Measurements from ENCODE around the gene ATP11C.
A peak's percentile ranks its signal among the peaks of the same experiment; 100 is the strongest.
"Not testable (repeated sequence)": the region's sequence is repeated elsewhere in the genome, so short reads cannot be mapped to it uniquely, and the experiment has no call there.

The ATP11C gene

DNA sequence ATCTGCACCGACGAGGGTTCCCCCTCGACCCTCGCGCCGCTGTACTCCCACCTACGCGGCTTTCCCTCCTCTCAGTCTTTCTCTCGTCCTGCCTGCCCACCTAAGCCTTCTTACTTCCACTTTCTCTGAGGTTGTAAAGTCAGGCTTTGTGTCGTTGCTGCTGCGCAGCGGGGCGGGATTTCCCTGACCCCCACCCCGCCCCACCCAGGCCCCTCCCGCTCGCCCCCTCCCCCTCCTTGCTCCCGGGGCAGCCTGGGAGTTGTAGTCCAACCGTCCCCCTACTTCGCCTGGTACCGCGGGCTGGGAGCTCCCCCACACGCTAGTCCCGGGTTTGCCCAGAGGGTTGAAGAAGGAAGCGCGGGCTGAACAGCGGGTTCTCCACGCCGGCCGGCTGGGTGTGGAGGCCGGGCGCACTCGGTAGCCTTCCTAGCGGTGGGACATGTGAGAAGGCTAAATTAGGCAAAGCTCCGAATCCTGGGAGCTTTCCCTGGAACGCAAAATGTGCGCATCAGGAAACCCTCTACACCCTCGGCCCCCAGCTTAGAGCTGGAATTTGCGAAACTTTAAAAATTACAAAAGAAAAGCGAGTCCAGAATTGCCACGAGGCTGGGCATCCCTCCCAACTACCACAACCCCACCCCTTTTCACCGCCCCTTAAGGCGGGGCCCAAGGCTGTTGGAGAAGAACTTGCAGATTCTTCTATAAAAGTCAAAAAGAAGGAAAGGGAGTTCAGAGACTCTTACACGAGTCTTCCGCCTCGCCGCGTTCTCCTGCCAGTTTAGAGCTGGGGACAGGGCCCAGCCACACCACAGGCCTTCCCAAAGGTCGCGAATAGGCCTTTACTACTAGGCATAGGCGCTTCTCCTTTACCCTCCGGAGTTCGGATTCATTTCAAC is at the start of gene ATP11C:
Gene ATP11C (minus strand): TSS at position 153 of the 896 bp plus-strand sequence. CDS start 1,011 bp downstream, outside the sequence.
- DNase-seq = peak; percentile 93

DNA sequence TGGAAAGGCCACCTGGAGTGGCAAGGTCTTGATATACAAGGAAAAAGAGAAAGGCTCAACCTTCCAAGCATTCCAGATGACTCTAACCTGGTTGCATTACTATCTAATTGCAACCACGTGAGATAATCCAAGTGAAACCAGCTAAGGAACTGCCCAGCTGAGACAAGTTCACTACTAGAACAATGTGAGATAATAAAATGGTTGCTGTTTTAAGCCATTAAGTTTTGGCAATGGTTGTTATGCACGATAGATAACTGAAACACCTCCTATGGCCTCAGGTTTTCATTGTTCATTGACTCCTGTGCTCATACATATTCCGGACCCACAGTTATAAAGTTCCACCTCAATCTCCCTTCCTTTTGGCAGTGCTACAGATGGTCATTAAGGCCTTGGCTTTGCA is 41.6 kb upstream of the ATP11C start:
- no peak for DNase-seq

DNA sequence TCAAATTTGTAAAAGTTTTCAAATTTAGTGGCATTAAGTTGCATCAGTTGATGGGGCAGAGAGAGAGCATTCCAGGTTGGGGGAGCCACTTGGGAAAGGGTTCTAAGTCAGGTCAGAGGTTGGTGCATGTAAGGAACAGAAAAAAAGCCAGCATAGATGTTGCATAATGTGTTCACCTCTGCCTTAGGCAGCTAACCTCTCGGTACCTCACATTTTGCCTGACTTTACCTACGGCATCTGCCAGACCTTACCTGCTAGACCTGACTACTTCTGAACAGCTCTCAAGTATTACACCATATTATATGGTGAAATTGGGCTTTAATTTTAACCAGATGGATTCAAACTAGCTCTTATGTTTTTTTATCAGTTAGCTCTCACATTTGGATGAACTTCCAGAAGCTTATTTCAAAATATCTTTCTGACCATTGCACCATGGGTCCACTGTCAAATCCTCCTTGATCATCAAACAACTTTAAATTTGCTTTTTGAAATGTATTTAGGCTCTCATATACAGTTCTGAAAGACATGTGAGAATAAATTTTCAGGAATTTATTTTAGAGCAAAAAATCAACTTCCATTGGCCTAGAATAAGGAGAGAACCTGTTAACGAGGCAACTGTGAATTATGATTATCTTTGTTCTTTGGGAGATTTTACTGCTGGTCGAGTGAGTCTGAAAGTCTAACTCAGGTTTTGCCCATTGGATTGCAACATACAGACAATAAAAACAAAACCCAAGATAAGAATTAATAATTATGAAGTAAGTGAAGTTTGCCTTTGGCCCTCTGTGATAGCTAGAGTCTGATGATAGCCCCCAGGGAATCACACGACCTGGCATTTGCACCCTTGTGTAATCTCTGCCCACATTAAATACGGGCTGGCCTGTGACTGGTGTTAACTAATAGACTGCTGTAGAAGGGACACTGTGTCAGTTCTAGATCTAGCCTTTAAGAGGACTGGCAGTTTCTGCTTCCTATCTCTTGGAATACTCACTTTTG is 40.1 kb upstream of the ATP11C start:
- no peak for DNase-seq

DNA sequence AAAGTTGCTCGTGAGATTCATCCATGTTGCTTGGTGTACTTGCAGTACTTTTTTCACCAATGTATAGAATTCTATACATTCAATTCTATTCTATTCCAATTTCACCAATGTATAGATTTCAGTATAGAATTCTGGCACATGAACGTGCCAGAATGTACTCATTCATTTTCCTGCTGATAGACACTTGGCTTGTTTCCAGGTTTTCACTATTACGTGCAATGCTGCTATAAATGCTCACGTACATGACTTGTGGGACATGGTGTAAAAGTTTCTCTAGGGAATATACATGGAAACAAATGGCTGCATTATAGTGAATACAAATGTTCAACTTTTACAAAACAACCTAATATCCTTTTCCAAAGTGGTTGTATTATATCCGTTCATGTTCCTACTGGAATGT is 39.3 kb upstream of the ATP11C start:
- DNase-seq = no peak

DNA sequence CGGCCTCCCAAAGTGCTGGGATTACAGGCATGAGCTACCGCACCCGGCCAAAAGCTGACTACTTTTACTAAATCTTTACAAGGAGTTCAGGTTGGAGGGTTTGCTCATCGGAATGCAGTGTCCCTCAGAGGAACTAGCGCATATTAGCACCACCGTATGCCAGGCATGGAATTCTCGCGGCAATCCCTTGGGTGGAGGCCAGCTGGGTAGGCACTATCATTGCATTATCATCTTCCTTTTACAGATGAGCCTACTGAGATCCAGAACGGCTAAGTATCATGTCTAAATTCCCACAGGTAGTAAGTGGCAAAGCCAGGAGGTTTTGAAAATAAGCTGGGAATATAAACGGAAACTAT is 38.5 kb upstream of the ATP11C start:
- no peak for DNase-seq

DNA sequence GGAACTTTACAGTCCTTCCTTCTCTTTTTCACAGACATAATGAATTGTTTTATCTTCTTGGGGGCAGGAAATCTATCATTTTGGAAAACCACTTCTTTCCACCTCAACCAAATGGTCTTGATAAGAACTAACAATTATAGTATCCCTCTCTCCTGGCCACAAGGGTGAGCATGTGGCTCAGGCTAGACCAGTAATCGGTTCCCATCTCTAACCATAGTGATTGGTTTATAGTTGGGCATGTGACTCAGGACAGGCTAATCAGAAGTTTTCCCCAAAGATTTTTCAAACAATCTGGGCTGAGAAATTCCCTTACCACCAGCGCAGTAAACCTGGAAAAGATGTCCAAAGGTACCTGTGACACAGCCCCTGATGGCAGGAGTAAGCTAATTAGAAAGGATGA is 36.4 kb upstream of the ATP11C start:
- no peak for DNase-seq

DNA sequence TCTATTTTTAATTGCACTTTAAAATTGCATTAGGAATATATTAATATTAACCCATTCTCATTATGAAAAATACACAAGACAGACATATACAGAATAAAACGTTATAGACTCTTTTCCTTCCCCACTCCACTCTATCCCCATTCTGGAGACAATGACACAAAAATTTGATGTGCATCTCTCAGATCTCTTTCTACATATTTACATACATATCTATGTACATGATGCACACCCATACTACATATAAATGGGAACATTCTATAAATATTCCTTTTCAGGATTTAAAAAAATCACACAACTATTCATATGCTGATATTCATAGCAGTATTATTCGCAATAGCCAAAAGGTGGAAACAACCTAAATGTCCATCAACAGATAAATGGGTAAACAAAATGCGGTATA is 34.9 kb upstream of the ATP11C start:
- DNase-seq = no peak

DNA sequence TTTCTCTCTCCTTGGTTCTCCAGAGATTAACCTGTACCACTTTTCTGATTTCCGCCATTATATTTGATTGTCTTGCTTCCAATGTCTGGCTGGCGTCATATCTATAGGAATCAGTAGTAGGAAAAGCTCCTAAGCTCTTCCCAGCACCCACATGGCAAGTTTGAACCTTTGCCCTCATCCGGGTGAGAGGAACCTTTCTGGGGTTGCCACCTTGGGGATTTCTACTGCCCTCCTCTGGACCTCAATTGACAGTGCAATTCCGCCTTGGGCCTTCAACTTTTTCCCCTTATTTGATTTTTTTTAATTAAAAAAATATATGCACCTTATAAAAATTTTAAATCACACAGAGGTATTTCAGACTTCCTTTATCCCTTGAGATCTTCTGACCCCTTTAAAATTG is 34.4 kb upstream of the ATP11C start:
- DNase-seq = no peak

DNA sequence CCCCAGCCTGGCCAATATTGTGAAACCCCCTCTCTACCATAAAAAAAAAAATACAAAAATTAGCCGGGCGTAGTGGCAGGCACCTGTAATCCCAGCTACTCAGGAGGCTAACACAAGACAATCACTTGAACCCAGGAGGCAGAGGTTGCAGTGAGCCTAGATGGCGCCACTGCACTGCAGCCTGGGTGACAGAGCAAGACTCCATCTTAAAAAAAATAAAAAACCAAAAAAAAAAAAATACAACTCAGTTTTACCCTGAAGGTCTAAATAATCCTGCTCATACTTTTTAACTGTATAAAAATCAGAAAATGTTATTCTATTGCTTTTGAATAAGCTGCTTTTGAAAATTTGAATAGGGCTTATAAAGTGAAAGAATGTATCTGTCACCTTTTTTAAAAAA is 33.3 kb upstream of the ATP11C start:
- DNase-seq = not testable (repeated sequence)

DNA sequence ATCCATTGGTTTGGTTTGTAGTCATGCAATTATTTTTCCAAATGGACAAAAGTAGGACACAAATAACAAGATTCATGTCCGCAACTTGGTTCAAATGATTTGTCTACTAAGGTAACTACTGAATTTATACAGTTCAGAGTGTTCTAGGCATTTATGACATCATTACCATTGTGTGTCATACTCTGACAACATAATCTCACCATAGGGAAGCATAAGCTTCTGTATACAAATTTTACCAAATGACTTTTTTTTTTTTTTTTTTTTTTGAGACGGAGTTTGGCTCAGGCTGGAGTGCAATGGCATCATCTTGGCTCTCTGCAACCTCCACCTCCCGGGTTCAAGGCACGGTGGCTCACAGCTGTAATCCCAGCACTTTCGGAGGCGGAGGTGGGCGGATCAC is 32.6 kb upstream of the ATP11C start, which contains the start of gene CXorf66:
Gene CXorf66 (minus strand): TSS at position 101 of the 400 bp plus-strand sequence. CDS start 25 bp downstream, at position 76.
- DNase-seq = no peak

DNA sequence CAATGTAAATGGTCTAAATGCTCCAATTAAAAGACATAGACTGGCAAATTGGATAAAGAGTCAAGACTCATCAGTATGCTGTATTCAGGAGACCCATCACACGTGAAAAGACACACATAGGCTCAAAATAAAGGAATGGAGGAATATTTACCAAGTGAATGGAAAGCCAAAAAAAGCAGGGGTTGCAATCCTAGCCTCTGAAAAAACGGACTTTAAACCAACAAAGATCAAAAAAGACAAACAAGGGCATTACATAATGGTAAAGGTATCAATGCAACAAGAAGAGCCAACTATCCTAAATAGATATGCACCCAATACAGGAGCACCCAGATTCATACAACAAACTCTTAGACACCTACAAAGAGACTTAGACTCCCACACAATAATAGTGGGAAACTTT is 28.2 kb upstream of the ATP11C start:
- DNase-seq = not testable (repeated sequence)

DNA sequence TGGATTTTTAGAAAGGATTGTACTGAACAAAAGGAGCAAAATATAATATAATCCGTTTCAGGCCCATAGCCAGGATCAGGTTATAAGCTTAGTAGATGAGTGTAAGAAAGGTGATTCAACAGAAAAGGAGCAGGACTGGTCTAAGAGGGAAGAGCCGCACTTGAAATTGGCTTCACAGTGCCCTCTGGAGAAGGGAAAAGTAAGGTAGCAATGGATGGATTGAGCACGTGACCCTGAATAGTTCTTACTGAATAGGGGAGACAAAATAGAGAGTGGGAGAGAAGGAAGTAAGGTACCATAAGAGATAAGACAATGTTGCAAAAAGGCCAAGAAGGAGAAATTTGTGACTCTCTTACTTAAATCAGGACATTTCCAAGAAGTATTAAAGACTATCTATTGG is 16.9 kb upstream of the ATP11C start:
- no peak for DNase-seq

DNA sequence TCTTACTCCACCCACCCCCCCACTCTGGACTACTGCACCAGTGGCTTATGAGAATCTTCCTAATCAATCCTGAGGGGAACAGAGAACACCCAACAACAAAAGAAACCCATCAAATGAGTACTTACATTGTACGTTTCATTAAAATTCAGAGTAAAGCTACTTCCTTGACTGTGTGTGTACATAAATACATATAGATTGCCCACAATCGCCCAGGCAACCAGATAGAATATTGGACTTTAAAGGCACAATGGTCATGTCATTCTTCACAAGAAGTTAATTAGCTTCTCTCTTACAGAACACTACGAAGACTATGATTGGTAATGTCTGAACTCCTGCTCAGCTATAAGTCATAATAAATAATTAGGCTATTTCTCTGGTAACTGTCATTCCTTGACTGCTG is 12.2 kb upstream of the ATP11C start:
- DNase-seq = no peak

DNA sequence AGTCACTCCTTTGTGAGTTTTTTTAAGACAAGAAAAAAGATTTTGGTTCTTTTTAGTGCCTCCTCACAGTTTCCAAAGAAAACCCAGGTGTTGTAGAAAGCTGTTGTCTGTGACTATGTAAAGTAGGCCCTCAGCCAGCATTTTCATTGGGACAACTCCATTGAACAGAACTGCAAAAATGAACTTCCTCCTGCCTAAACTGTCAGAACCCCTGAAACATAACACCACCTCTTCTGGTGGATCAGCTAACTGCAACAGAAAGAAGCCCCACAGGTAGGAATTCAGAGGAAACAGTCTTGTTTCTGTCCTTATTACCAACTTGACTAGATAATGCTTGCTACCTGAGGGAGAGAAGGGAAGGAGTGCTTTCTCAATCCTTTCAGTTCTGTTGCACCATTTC is 3.4 kb upstream of the ATP11C start:
- no peak for DNase-seq

DNA sequence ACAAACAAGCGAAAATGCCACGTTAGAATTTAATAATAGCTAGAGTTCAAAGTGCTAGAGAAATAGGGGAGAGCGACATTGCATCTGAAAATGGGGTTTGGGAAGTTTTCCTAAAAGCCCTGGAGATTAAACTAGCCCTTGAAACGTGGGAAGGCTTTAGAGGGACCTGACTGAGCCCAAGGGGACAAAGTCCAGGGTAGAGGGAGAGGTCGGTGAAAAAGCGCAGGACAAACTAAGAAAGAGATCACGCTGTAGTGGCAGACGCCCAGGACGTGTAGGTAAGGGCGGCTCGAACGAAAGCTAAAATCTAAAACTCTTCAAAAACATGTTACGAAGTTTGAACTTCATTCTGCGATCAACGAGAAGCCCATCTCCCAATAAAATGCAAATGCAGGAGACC is 1.1 kb upstream of the ATP11C start:
- no peak for DNase-seq

DNA sequence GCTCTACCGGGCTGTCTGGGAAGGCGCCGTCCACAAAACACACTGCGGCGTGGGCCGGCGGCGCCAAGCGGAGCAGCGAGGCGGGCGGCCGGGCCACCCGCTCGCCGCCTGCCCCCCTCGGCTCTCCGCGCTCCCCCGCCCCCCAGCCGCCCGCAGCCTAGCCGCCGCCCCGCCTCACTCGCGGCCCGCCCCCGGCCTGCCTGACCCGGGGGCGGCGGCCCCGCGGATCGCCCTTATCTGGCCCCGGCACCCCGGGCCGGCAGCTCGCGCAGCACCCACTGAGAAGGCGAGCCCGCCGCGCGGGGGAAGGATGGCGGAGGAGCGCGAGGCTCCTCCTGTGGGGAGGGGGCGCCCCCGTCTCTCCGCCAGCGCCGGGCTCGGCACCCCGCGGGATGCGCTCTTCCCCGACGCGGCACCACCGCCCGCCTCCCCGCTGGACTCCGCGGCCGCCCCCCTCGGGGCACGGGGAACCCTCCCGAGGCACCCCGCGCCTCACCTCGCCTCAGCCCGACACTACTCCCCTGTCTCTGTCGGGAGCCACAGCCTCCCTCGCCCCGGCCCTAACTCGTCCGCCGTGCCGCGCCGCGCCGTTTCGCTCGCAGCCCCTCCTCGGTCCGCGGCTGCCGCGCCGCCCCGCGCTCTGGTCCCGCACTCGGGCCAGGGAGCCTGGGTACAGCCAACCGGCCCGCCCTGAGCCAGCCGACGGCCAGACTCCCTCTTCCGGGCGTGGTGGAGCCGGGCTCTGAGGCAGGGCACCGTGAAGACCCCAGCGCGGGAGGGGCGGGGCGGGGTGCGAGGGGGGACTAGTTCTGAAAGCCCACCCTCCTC is 566 bp downstream of the ATP11C start:
- DNase-seq = peak; percentile 81

DNA sequence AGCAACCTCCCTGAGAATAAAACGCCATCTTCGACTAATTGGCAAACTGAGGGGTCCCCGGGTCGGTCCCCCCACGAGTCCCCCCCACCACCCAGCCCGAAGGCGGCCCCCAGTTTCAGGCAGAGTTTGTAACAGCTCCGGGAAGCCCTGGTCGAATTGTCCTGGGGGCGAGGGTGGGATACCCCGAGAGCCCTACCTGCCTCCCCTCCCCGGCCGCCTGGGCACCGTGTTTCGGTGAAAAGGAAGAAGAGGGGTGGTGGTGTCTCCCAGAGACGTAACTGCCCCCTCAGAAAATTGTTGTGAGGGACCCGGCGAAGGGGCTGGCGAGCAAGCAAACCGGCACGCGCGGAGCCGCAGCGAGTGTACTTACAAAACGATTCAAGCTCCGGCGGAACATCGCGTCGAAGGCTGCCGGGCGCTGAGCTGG is 1.2 kb downstream of the ATP11C start:
- DNase-seq = no peak

DNA sequence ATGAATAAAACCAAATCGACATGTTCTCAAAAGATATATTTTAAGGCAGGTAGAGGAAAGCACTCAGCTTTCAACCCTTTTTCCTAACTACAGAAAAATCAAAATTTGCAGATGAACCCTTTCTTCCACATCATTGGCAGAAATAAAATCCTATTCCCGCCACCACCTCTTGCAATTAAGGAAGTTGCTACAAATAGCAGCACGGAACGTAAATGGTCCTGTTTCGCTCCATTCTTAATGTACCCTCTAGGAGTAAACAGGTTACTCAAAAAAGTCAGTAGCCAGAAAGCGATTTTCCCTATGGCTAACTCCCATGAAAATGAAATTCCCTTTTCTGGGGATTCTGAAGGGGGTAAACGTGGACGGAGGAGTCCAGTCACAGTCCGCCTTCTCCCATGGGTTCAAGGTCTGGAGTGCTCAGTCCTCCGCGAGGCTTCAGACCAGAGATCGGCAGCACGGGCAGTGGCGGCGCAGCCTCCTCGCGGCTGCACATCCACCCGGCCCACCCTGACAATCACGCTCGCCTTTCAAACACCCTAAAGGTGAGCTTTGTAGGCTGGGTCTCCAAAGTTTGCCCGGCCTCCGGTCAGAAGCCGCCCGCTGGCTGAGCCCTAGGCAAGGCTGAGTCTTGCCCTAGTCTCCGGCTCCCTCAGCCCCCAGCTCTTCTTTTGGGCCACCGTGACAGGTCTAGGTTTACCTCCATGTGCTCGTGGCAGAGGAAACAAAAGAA is 1.8 kb downstream of the ATP11C start:
- peak; percentile 66 for DNase-seq

DNA sequence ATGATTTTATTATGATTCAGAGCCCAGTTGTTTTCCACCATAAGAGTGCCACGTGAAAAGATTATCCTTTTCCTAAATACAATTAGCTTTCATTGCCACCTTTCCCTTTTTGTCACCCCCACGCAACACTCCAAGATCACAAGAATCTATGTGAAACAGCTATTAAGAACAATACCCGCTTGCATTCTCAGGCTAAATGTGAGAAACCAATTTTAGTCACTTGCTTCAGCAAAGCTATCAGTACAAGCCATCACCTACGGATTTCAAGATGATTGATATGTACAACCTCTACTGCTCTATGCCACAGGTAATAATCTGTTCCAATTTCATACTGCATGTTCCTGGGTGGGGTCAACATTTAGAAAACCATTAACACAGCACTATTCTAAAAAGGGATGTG is 2.5 kb downstream of the ATP11C start:
- DNase-seq = no peak

DNA sequence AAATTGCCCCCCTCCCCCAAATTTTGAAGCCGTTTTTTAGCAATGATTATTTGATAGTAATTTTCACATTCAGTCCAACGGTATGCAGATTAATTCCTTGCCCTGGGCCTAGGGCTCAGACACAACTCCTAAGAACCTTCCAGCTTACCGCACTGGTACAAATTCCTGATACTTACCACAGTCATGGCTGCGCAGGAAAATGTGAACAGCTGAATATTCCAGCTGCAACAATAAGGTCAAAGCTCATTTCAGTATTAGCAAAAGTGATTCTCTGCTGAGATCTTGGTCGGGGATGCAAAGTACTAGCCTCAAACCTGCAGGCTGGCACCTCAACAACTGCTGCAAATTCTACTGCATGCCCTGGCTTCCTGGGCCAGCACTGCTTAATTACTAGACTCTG is 3.0 kb downstream of the ATP11C start:
- no peak for DNase-seq

DNA sequence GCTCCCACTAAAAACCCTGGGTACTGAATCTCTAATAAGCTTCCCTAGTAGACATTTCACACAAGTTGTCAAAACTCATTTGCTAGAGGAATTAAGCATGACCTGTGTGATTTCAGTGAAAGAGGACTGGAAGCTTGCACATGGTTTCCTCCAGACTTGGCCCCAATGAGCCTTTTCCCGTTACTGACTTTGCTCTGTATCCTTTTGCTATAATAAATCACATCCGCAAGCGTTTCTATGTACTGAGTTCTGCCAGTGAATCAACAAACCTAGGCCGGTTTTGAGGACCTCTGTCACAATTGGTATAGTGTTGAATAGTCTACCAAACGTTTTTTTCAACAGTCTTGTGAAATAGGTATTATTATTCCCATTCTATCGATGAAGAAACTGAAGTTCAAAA is 8.2 kb downstream of the ATP11C start:
- DNase-seq = no peak
